Activated CD8-positive, alpha-beta T cell treated with anti-CD3 and anti-CD28 coated beads, Interleukin-2, amount 10 ng/mL, durations not matched to agents 7 days and 5 days (primary cell): Measurements from ENCODE around the gene VWCE. TPM values are rescaled to one million over a fixed set of nuclear protein-coding genes. Genes with fewer than 3 reads are reported as not detected.
"Not testable (repeated sequence)": the region's sequence is repeated elsewhere in the genome, so short reads cannot be mapped to it uniquely, and the experiment has no call there.

Source experiments
- ATAC-seq: fragments of 150-1000 bp; cut with Tn5 transposase; one replicate; pipeline ENCODE4 v1.10.0; 2021; ENCODE audit warnings: moderate library complexity
- CTCF ChIA-PET: fragments of 350-600 bp; sonication (Branson Sonifier 250); formaldehyde crosslinking; loops from one replicate; lab custom pipeline; 2021; ENCODE audit warnings: antibody characterized with exemption; lab: Charles Lee
- POLR2A ChIA-PET: fragments of 350-600 bp; sonication (Branson Sonifier 250); formaldehyde crosslinking; loops from one replicate; lab custom pipeline; 2021; ENCODE audit warnings: antibody characterized with exemption; lab: Charles Lee
- DNase-seq: peaks from one replicate; pipeline ENCODE4 v3.0.0-alpha.2; 2020
- H3K27ac Mint-ChIP-seq: one replicate; pipeline ENCODE4 v1.8.0; 2021; ENCODE audit warnings: mild to moderate bottlenecking, mixed read lengths
- H3K27me3 Mint-ChIP-seq: one replicate; pipeline ENCODE4 v1.8.0; 2021; ENCODE audit warnings: low read depth, mixed read lengths
- H3K36me3 Mint-ChIP-seq: one replicate; pipeline ENCODE4 v1.8.0; 2021; ENCODE audit warnings: low read depth, mixed read lengths
- H3K4me1 Mint-ChIP-seq: one replicate; pipeline ENCODE4 v1.8.0; 2021; ENCODE audit warnings: low read depth, mixed read lengths
- H3K4me3 Mint-ChIP-seq: one replicate; pipeline ENCODE4 v1.8.0; 2021; ENCODE audit warnings: mild to moderate bottlenecking, mixed read lengths
- H3K9me3 Mint-ChIP-seq: one replicate; pipeline ENCODE4 v1.8.0; 2022; ENCODE audit warnings: mixed read lengths; ENCODE audit not compliant: insufficient read depth
- total RNA-seq, 2 experiments: library from RNA; stranded (reverse); gene quantifications; one replicate each; pipeline ENCODE4 v1.2.3, GENCODE V29; 2021

Gene VWCE
- total RNA-seq, 2 experiments from 2014 or later: 2.2 to 3.3 TPM

GRCh38 chr11:61266602-61267001, 28.5 kb downstream of the VWCE start:
- Mint-ChIP-seq H3K27me3 (no peaks in the 10 kb centered on the region), H3K27ac (no peak overlapping the region), H3K36me3 (no peaks in the 10 kb centered on the region), H3K4me3 (no peak overlapping the region), H3K4me1 (no peaks in the 10 kb centered on the region), H3K9me3 (no peaks in the 10 kb centered on the region)
- no peak for ATAC-seq
- DNase-seq: no peak
- ChIA-PET CTCF (interaction anchor here (1.3 to 2.3 kb wide), 3 partner anchors 12 to 28 kb away, joined by 3 to 10 read pairs (median 3); partner anchors contain the start of gene VWCE), POLR2A (no interaction called here)

GRCh38 chr11:61265357-61265756, 29.8 kb downstream of the VWCE start:
- no peak overlapping the region for H3K4me3 Mint-ChIP-seq
- no peaks in the 10 kb centered on the region for H3K4me1 Mint-ChIP-seq
- POLR2A ChIA-PET: no interaction called here
- no peaks in the 10 kb centered on the region for H3K36me3 Mint-ChIP-seq
- no peaks in the 10 kb centered on the region for H3K27me3 Mint-ChIP-seq
- DNase-seq (no peak), ATAC-seq (no peak)
- CTCF ChIA-PET: interaction anchor here (1.6 to 2.3 kb wide), 2 partner anchors 11 to 17 kb away, joined by 3 to 10 read pairs; no protein-coding TSS in a partner anchor
- no peaks in the 10 kb centered on the region for H3K9me3 Mint-ChIP-seq
- no peak overlapping the region for H3K27ac Mint-ChIP-seq

GRCh38 chr11:61264795-61265194, 30.3 kb downstream of the VWCE start:
- no peaks in the 10 kb centered on the region for H3K9me3 Mint-ChIP-seq
- CTCF ChIA-PET: interaction anchor here (1.6 kb wide), 1 partner anchor 17 kb away, joined by 3 read pairs; no protein-coding TSS in a partner anchor
- DNase-seq: no peak
- no peaks in the 10 kb centered on the region for H3K4me1 Mint-ChIP-seq
- H3K4me3 Mint-ChIP-seq: no peak overlapping the region
- H3K27me3 Mint-ChIP-seq: no peaks in the 10 kb centered on the region
- H3K36me3 Mint-ChIP-seq: no peaks in the 10 kb centered on the region
- POLR2A ChIA-PET: no interaction called here
- ATAC-seq: no peak
- no peak overlapping the region for H3K27ac Mint-ChIP-seq

DNA sequence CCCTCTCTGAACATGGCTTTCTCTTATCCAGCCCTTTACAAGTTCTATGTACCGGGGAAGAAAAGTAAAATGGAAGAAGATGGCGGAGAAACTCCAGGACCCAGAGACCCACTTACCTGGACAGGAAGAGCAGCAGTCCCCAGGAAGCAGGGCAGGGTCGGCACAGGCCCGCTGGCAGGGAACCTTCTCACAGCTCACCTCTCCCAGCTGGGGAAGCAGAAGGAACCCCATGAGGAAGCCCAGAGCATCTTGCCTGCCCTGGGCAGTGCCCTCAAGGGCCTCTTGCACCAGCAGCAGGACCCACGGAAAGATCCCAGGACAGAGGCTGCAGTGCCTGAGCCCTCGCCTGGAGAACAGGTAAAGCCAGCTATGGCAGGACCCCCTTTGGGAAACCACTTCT, 30.7 kb downstream of the VWCE start:
- ATAC-seq: no peak
- no peaks in the 10 kb centered on the region for H3K27me3 Mint-ChIP-seq
- no peak for DNase-seq
- H3K4me3 Mint-ChIP-seq: no peak overlapping the region
- no peaks in the 10 kb centered on the region for H3K9me3 Mint-ChIP-seq
- no peak overlapping the region for H3K27ac Mint-ChIP-seq
- CTCF ChIA-PET: no interaction called here
- H3K4me1 Mint-ChIP-seq: no peaks in the 10 kb centered on the region
- H3K36me3 Mint-ChIP-seq: no peaks in the 10 kb centered on the region
- POLR2A ChIA-PET: no interaction called here

GRCh38 chr11:61259363-61259762, 35.8 kb downstream of the VWCE start:
- ChIA-PET CTCF (interaction anchor here (0.7 to 1.2 kb wide), 3 partner anchors 35 to 282 kb away, joined by 3 to 4 read pairs (median 3); partner anchors contain the start of gene TMEM216), POLR2A (no interaction called here)
- no peaks in the 10 kb centered on the region for H3K36me3 Mint-ChIP-seq
- ATAC-seq: no peak
- H3K4me3 Mint-ChIP-seq: no peak overlapping the region
- no peaks in the 10 kb centered on the region for H3K9me3 Mint-ChIP-seq
- H3K27ac Mint-ChIP-seq: no peak overlapping the region
- H3K27me3 Mint-ChIP-seq: no peaks in the 10 kb centered on the region
- no peaks in the 10 kb centered on the region for H3K4me1 Mint-ChIP-seq
- DNase-seq: no peak

DNA sequence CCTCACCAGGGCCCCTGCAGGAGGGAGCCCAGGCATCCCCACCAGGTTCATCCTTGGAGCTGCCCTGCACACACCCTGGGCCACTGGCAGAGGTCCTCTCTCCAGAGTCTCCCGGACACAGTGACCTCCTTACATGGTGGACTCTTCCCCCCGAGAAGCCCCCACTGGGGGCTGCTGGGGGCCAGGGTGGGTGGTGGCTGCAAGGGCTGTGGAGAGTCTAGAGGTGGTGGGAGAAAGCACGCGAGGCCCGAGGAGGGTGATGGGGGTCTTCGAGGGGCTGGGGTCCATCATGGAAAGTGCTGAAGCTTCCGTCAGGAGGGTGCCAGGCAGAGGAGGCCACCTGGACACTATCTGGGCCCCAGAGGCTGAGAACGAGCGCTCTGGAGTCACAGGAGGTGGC, 36.6 kb downstream of the VWCE start:
- no peaks in the 10 kb centered on the region for H3K27me3 Mint-ChIP-seq
- DNase-seq (no peak), ATAC-seq (no peak)
- H3K36me3 Mint-ChIP-seq: no peaks in the 10 kb centered on the region
- no peak overlapping the region for H3K4me3 Mint-ChIP-seq
- H3K27ac Mint-ChIP-seq: no peak overlapping the region
- H3K4me1 Mint-ChIP-seq: no peaks in the 10 kb centered on the region
- ChIA-PET CTCF (interaction anchor here (1.2 kb wide), 2 partner anchors 36 to 134 kb away, joined by 3 to 4 read pairs; partner anchors contain the start of gene TMEM216), POLR2A (no interaction called here)
- no peaks in the 10 kb centered on the region for H3K9me3 Mint-ChIP-seq

DNA sequence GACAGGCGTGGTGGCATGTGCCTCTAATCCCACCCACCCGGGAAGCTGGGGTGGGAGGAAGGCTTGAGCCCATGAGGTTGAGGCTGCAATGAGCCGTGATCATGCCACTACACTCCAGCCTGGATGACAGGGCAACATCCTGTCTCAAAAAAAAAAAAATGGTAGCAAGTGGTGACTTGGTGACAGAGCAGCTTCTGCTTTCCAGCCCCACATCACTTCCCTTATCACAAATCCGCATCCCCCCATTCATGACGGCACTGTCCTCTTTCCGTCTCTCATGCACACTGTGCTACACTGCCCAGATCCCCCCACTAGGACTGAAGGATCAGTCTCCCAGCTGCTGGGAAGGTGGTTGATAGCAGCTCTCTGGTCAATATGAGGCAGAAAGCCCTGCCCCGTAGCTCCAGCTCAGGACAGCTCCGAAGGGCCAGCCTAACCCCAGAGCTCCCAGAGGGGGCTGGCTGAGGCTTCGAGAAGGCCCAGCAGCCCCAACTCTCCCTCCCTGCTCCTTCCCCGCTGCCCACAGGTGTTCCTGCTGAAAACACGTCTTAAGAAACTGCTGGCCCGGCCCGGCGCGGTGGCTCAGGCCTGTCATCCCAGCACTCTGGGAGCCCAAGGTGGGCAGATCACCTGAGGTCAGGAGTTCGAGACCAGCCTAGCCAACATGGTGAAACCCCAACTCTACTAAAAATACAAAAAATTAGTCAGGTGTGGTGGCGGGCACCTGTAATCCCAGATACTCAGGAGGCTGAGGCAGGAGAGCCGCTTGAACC, 38.2 kb downstream of the VWCE start:
- ChIA-PET CTCF (interaction anchor here (0.9 to 1.3 kb wide), 2 partner anchors 38 to 136 kb away, joined by 3 to 5 read pairs; partner anchors contain the start of genes TMEM216 and VWCE), POLR2A (no interaction called here)
- Mint-ChIP-seq H3K27ac (no peak overlapping the region), H3K4me1 (no peaks in the 10 kb centered on the region), H3K27me3 (no peaks in the 10 kb centered on the region), H3K4me3 (no peak overlapping the region), H3K9me3 (no peaks in the 10 kb centered on the region), H3K36me3 (no peaks in the 10 kb centered on the region)
- no peak for ATAC-seq
- DNase-seq: no peak

DNA sequence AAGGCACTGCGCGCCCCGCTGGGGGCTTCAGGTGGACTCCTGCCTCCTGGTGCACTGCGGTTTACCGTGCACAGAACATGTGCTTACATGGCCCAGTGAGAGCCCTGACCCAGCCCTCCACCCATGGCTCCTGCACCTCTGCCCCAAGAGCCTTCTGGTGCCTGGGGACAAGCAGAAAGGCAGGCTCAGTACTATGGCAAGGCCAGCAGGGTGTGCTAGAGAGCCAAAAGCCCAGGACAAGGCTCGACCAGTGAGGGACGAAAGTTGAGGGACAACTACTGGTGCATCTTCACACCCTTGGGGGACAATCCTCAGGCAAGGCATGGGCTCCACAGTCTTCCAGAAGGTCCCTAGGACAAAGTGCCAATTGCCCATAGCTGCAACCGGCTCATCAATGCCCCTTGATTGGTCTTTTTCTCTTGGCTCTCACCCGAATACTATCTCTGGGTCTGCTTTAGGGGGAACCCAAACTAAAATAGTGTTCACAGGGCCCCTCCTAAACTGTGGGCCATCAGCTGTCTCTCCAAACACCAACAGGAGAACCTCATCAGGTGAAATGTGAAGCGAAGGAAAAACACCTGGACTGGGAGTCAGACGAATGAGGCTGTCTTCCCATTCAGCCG, 40.6 kb downstream of the VWCE start:
- ChIA-PET POLR2A (interaction anchor here (0.8 to 1.4 kb wide), 2 partner anchors 20 to 40 kb away, joined by 4 read pairs; partner anchors contain the start of gene VWCE), CTCF (interaction anchor here (0.7 to 3.9 kb wide), 16 partner anchors 12 to 423 kb away, joined by 3 to 49 read pairs (median 6); partner anchors contain the start of genes CYB561A3, TMEM138, TMEM216 and VWCE)
- ATAC-seq: peak; percentile 96
- Mint-ChIP-seq H3K4me1 (no peaks in the 10 kb centered on the region), H3K9me3 (no peaks in the 10 kb centered on the region), H3K36me3 (no peaks in the 10 kb centered on the region), H3K27ac (no peak overlapping the region), H3K4me3 (no peak overlapping the region), H3K27me3 (no peaks in the 10 kb centered on the region)
- peak; percentile 78 for DNase-seq

GRCh38 chr11:61252332-61252731, 42.8 kb downstream of the VWCE start:
- DNase-seq, ATAC-seq, POLR2A ChIA-PET, H3K4me3 Mint-ChIP-seq, H3K9me3 Mint-ChIP-seq, H3K4me1 Mint-ChIP-seq, H3K27ac Mint-ChIP-seq, H3K27me3 Mint-ChIP-seq, H3K36me3 Mint-ChIP-seq: not testable (repeated sequence)
- CTCF ChIA-PET: interaction anchor here (0.7 to 3.9 kb wide), 5 partner anchors 10 to 132 kb away, joined by 3 to 49 read pairs (median 6); partner anchors contain the start of gene VWCE

DNA sequence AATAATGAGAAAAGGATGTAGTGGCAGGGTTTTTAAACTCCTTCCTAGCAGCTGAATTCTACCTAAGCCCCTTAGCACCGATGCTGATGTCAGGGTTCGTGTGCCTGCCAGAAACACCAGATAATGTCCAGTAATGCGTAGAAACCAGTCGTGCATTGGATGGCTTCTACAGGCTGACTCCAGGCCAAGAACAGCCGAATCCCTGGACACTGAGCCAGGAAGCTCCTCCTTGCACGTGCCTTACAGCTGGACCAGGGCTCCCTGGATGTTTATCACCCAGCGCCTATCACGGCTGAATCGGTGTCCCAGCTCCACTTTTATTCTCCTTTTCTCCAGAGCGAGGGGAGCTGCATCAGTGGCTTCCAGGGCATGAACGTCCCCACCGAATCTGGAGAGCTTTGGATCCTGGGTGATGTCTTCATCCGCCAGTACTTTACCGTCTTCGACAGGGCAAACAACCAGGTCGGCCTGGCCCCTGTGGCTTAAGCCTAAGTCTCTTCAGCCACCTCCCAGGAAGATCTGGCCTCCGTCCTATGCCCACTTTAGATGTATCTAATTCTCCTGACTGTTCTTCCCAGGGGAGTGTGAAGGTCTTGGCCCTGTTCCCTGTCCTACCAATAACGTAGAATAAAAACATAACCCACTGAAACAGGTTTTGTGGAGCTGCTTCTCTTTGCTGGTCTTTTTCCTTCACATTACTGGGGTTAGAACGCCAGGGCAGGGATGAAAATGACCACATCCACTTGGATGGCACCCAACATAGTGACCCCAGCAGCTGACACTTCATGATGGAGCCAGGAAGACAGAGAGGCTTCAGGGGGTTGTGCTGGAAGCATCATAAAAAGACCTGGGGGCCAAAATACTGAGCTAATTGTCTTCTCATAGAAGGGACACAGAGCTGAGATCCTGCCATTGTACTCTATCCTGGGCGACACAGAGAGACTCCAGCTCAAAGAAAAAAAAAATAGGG, 44.0 kb downstream of the VWCE start:
- H3K36me3 Mint-ChIP-seq, ATAC-seq, DNase-seq, H3K9me3 Mint-ChIP-seq, H3K4me3 Mint-ChIP-seq, H3K27ac Mint-ChIP-seq, H3K27me3 Mint-ChIP-seq, H3K4me1 Mint-ChIP-seq, POLR2A ChIA-PET: not testable (repeated sequence)
- CTCF ChIA-PET: interaction anchor here (2.0 kb wide), 1 partner anchor 64 kb away, joined by 6 read pairs; no protein-coding TSS in a partner anchor

GRCh38 chr11:61249201-61249600, 45.9 kb downstream of the VWCE start:
- CTCF ChIA-PET, H3K36me3 Mint-ChIP-seq: not testable (repeated sequence)

More at GRCh38 chr11:61249201-61249600, 45.9 kb downstream of the VWCE start:
- ATAC-seq, H3K27ac Mint-ChIP-seq, DNase-seq, H3K4me1 Mint-ChIP-seq, POLR2A ChIA-PET, H3K4me3 Mint-ChIP-seq, H3K27me3 Mint-ChIP-seq, H3K9me3 Mint-ChIP-seq: not testable (repeated sequence)
